T47D (cell line): ENCODE results near the gene ANKRD33.

Source experiments
- DNase-seq, 2 experiments: peaks; one replicate each; pipeline versions ENCODE4 v3.0.0 to v3.0.0-alpha.2; 2011 to 2012; ENCODE audit warnings: low read depth in 1 of 2, low spot score in 1 of 2
- JUND ChIP-seq: IDR thresholded peaks from 2 replicates; pipeline ENCODE4 v1.6.1; 2012; ENCODE audit warnings: low read depth
- in situ Hi-C: cut with HindIII; loops from 2 replicates; pipeline ENCODE4 v1.10.0; 2016; ENCODE audit warnings: low sequenced_read_pairs, low pct_unique_long_range_greater_than_20kb

The ANKRD33 gene

DNA sequence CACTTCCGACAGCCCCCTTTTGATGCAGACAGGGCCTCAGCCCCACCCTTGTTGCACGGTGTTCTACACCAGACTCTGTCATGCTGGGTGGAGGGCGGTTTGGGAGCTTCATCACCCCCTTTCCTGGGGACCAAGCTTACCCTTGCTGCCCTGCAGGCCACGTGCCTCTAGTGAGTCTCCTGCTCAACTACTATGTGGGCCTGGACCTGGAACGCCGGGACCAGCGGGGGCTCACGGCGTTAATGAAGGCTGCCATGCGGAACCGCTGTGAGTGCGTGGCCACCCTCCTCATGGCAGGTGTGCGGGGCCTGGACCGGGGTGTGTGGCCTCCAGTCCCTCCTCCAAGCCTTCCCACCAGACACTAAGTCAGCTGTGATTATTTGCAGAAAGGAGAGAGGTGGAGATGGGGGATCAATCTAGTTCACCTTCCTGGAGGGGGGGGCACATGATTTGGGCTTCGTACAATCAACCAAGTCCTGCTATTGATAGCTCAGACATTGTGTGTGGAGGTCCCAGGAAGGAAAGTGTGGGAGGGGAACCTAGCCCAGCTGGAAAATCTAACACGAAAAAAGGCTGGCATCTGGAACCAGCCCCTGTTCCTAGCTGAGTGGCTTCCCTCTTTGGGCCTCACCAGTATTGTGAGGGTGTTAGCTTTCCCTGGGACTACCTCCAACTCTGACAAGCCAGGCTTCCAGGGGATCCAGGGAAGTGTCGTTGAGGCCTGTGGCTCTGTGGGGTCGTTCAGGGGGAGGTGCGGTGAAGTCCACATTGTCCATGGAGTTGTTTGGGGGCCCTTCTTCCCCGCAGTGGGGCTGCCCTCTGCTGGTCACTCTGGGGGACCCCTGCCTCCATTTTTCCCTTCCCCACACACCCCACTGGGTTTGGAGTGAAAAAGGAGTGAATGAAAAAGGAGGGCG lies 1.6 kb downstream of the ANKRD33 start:
- DNase-seq, result no peak
- in situ Hi-C loops, result no loop called here
- no peak for TF ChIP-seq JUND

DNA sequence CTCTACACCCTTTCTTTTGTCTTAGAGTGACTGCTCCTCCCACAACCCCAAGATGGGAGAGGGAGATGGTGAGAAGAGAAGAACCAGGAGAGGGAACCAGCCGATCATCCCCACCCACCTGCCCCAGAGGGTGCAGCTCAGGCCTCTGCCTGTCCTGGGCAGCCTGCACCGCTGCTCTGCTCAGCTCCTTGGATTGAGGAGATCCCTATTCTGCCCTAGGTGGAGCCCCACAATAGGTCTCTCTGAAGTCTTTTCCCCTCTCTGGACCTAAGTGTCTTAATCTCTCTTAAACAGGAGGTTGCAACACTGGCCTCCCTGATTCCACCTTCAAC lies 2.2 kb downstream of the ANKRD33 start:
- TF ChIP-seq JUND, result no peak
- DNase-seq, result no peak
- in situ Hi-C loops, result no loop called here

DNA sequence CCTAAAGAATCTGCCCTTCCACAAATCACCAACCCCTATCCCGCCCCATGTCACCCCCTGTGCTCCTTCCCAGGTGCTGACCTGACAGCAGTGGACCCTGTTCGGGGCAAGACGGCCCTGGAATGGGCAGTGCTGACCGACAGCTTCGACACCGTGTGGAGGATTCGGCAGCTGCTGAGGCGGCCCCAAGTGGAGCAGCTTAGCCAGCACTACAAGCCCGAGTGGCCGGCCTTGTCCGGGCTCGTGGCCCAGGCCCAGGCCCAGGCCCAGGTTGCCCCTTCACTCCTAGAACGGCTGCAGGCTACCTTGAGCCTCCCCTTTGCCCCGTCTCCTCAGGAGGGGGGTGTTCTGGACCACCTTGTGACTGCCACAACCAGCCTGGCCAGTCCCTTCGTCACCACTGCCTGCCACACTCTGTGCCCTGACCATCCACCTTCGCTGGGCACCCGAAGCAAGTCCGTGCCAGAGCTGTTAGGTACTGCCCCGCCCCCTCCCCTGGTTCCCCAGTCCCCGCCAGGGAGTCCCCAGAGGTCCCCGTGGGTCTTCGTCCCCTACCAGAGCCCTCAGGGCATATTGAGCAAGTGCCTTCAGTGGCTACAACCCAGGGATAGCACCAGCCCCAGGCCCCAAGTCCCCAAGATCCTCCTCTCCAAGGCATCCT lies 2.7 kb downstream of the ANKRD33 start:
- no peak for DNase-seq
- in situ Hi-C loops, result no loop called here
- no peak for TF ChIP-seq JUND

DNA sequence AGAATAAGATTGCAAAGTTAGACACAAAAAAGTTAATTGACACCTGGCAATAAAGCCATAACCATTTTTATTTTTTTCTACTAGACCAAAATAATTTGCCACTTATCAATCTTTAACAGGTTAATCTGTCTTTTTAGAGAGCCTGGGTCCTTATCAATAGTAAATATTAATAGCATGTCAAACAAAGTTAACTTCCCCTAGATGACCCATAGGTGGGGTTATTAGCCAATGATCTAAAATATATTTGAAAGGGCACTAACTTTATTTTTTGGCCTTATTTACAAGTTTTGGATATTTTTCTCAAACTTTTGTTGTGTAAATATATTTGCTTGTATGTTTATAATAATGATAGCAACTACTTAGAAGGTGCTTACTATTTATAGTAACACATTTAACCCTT lies 3.9 kb downstream of the ANKRD33 start:
- no peak for DNase-seq
- in situ Hi-C loops, result no loop called here

DNA sequence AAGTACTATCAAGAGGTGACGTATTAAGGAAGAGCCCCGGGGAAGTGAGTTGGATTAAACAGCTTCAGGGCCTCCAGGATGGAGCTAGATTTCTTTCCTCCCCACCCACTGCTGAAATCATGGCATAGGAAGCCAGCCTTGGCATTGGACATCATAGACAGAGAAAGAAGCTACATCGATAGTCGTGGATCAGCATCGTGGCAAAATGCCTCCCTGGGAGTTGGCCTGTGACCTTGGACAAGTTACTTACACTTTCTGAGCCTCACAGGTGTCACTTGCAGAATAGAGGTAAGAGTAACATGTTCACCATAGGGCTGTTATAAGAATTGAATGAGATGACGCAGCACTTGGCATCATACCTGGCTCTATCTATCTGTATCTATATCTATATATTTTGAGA lies 5.9 kb downstream of the ANKRD33 start:
- in situ Hi-C loops, result no loop called here
- TF ChIP-seq JUND, result no peak
- no peak for DNase-seq

More for the DNA sequence above, 3.9 kb downstream of the ANKRD33 start:
- no peak for TF ChIP-seq JUND

DNA sequence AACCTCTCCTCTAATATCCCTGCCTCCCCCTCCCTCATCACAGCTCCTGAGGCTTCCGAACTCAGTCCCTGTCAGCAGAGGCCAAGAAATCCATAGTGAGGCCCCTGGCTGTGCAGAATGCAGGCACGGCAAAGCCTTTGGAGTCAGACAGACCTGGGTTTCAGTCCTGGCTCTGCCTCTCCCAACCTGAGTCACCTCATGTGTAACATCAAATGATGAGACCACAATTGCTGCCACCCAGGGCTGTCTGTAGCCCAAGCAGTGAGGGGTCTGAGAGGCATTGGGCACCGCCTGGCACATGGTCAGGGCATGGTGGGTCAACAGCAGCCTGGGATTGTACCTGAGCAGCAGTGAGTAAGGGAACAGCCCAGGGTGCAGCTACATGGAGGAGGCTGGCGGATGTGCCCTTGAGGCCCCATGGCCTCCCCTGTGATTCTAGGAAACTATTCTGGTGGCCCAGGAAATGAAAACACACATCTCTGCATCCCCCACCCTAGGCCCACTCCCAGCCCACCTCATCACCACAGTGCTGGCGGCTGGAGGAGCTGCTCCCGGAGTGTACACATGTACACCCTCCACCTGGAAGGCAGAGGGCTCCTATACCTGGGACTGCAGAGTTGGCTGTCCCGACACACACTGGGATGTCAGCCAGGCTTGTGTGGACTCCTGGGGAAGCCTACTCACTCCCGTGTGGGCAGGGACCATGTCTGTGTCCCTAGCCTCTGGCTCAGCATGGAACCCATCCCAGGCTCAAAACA lies 7.7 kb downstream of the ANKRD33 start:
- DNase-seq, result no peak
- TF ChIP-seq JUND, result no peak
- in situ Hi-C loops, result no loop called here

DNA sequence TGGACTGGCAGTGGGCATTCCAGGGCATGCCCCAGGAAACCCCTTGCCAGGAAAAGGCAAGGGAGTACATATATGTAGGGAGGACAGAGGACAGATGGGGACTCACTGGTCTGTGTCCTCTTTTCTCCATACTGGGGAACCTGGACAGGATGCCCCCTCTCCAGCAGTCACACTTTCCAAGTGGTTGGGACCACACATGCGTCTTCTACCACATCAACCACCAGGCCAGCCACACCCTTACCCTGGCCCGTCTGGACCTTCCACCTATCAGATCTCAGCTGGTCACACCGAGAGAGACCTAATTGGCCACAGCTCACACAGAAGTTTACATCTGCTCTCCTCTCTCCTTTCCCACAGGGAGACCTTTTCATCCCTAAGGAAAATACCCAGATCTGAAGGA lies 8.3 kb downstream of the ANKRD33 start:
- TF ChIP-seq JUND, result no peak
- no peak for DNase-seq
- in situ Hi-C loops, result no loop called here

DNA sequence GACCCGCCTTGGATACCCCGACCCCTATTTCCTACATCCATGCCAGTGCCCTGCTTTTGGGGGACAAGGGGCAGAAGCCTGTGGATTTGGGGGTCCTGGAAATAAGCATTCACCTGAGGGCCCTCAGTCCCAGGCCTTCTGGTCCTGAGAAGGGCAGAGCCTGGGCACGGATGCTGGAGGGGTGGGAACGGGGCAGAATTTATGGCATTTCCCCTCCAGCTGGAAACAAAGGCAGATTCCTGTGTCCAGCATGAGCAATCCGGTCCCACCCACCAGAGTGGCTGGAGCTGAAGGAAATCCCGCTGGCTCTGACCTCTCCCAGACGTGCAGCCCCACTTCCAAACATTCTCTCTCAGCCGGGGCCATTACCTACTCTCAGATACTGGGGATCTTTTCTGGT lies 9.3 kb downstream of the ANKRD33 start:
- in situ Hi-C loops, result no loop called here
- DNase-seq, result no peak
- TF ChIP-seq JUND, result no peak

DNA sequence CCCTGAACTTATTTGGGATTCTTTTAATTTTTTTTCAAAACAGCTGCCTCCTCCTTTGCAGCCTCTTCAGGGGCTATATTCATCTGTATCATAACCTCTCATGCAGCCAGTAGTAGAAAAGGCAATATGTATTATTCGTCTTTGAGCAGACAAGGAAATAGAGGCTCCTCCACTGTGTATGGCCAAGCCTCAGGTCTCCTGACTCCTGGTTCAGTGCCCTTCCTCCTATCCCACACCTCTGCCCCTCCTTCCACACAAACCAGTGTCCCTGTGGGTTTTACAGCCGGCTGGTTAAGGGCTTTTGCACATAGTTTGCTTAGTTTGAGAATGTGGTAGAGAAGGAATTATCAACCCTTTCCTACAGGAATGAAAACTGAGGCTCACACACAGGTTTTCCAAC lies 10.6 kb downstream of the ANKRD33 start:
- no peak for DNase-seq
- in situ Hi-C loops, result no loop called here

DNA sequence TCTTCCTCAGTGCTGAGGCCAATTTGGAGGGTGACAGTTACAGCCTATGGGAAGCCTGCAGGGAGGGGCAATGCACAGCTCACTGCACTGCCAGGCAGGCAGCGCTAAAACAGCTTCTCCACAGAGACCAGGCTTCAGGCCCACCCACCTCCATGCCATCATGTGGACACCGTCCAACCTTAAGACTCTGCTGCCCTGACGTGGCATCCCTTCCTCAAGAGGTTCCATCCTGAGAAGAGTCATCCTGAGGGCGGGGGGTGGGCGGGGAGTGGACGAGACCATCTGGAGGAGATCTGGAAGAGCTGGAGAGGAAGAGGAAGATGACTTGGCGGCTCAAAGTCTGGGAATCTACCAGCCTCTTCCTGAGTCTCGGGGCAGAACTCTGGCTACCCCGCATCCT lies 11.0 kb downstream of the ANKRD33 start:
- no peak for TF ChIP-seq JUND
- DNase-seq, result no peak
- in situ Hi-C loops, result no loop called here

More for the DNA sequence above, 10.6 kb downstream of the ANKRD33 start:
- TF ChIP-seq JUND, result no peak

DNA sequence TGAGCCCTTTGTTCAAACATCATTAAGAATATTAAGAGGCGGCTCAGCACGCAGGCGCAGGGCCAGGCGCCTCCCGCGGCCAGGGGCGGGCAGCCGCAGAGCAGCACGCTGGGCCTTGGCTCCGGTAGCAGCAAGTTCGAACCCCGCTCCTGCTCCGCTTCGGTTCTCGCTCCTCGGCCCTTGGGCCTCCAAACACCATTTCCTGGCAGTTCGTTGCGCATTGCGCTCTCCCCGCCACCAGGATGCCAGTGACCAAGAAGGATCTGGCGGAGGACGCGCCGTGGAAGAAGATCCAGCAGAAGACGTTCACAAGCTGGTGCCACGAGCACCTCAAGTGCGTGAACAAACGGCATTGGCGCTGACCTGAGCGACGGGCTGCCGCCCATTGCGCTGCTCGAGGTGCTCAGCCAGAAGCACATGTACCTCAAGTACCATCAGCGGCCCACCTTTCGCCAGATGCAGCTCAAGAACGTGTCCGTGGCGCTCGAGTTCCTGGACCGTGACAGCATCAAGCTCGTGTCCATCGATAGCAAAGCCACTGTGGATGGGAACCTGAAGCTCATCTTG lies 12.5 kb downstream of the ANKRD33 start:
- TF ChIP-seq JUND, result no peak
- in situ Hi-C loops, result no loop called here

DNA sequence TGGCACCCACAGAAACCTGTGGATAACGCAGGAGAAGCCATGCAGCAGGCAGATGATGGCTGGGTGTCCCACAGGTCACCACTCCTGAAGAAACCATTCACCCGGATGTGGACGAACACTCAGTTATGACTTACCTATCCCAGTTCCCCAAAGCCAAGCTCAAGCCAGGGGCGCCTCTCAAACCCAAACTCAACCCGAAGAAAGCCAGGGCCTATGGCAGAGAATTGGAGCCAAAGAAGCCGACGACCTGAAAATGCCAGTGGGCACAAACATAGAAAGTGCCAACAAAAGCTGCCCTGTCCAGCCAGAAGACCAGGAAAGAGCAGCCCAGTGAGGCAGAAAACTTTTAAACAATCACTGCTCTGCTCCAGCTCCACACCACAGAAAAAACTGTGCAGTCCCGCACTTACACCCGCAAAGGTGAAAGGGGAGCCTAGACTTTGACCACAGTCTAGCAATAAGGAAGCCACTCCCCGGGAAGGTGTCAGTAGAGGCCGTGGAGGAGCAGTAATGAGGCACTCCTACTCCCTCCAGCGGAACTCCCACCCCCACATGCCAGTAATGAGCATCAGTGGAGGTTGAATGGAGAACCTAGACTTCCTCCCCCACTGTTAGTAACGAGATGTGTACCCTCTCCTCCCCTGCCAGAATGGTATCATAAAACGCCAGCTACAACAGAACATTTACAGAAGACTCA lies 13.4 kb downstream of the ANKRD33 start:
- TF ChIP-seq JUND, result no peak
- DNase-seq, result no peak
- in situ Hi-C loops, result no loop called here

More for the DNA sequence above, 12.5 kb downstream of the ANKRD33 start:
- no peak for DNase-seq

DNA sequence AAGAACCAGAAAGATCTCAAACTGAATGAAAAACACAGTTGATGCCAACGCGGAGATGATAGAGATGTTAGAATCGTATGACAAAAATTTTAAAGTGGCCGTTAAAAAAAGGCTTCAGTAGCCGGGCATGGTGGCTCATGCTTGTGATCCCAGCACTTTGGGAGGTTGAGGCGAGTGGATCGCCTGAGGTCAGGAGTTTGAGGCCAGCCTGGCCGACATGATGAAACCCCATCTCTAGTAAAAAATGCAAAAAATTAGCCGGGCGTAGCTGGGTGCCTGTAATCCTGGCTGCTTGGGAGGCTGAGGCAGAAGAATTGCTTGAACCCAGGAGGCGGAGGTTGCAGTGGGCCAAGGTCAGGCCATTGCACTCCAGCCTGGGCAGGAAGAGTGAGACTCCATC lies 14.0 kb downstream of the ANKRD33 start:
- no peak for DNase-seq
- in situ Hi-C loops, result no loop called here
- no peak for TF ChIP-seq JUND
